NCI-H146 treated with DMSO at 0.1 percent for 48 hours (cell line): ENCODE measurements around the gene METTL16.
"Not testable (repeated sequence)": the region's sequence is repeated elsewhere in the genome, so short reads cannot be mapped to it uniquely, and the experiment has no call there.

Source experiments
- DNase-seq: peaks from one replicate; lab custom pipeline; 2025; ENCODE audit not compliant: unreplicated experiment; lab: John Stamatoyannopoulos, UW

METTL16 gene

GRCh38 chr17:2511462-2512369 is at the start of gene METTL16:
Gene METTL16, minus strand, starts transcription at chr17:2511888. Its CDS starts 9,557 bp downstream, at chr17:2502331.
- DNase-seq: peak; percentile 97

- no peak for DNase-seq
Observed at GRCh38 chr17:2560658-2561057, 49.0 kb upstream of the METTL16 start.

- no peak for DNase-seq
Observed at GRCh38 chr17:2551928-2552327, 40.2 kb upstream of the METTL16 start.

GRCh38 chr17:2551493-2551892 is 39.8 kb upstream of the METTL16 start:
- no peak for DNase-seq

- DNase-seq: no peak
Observed at GRCh38 chr17:2549392-2550211, 37.9 kb upstream of the METTL16 start.

- DNase-seq: not testable (repeated sequence)
Observed at GRCh38 chr17:2548026-2548425, 36.3 kb upstream of the METTL16 start.

- DNase-seq: no peak
Observed at GRCh38 chr17:2547176-2547575, 35.5 kb upstream of the METTL16 start.

GRCh38 chr17:2545393-2545792 is 33.7 kb upstream of the METTL16 start:
- no peak for DNase-seq

GRCh38 chr17:2542456-2542855 is 30.8 kb upstream of the METTL16 start:
- no peak for DNase-seq

- no peak for DNase-seq
Observed at GRCh38 chr17:2542056-2542455, 30.4 kb upstream of the METTL16 start.

GRCh38 chr17:2537579-2537978 is 25.9 kb upstream of the METTL16 start:
- DNase-seq: not testable (repeated sequence)

GRCh38 chr17:2532146-2532720 is 20.5 kb upstream of the METTL16 start:
- peak; percentile 36 for DNase-seq

- DNase-seq: not testable (repeated sequence)
Observed at GRCh38 chr17:2531243-2531954, 19.7 kb upstream of the METTL16 start.

GRCh38 chr17:2521775-2522410 is 10.2 kb upstream of the METTL16 start:
- DNase-seq: not testable (repeated sequence)

- DNase-seq: no peak
Observed at GRCh38 chr17:2521257-2521656, 9.6 kb upstream of the METTL16 start.

GRCh38 chr17:2517539-2517938 is 5.9 kb upstream of the METTL16 start:
- DNase-seq: no peak

GRCh38 chr17:2511138-2511461 is 588 bp downstream of the METTL16 start:
- DNase-seq: no peak

- DNase-seq: no peak
Observed at GRCh38 chr17:2510559-2510958, 1.1 kb downstream of the METTL16 start.

GRCh38 chr17:2508035-2508434 is 3.7 kb downstream of the METTL16 start:
- no peak for DNase-seq

GRCh38 chr17:2507015-2507414 is 4.7 kb downstream of the METTL16 start:
- DNase-seq: not testable (repeated sequence)

- DNase-seq: no peak
Observed at GRCh38 chr17:2503627-2504026, 8.1 kb downstream of the METTL16 start.
